Chondrocyte (in vitro differentiated cells): ENCODE results near the gene SHROOM1. TPM values are rescaled to one million over a fixed set of nuclear protein-coding genes. Genes with fewer than 3 reads are reported as not detected.

Source experiments
- DNase-seq: peaks from one replicate; pipeline ENCODE4 v3.0.0; 2021; ENCODE audit warnings: mixed read lengths, low spot score
- H3K27ac Mint-ChIP-seq: one replicate; pipeline ENCODE4 v1.8.0; 2021; ENCODE audit warnings: mild to moderate bottlenecking, moderate library complexity, mixed read lengths; ENCODE audit not compliant: unreplicated experiment
- H3K27me3 Mint-ChIP-seq: 2 replicates; pipeline ENCODE4 v1.8.0; 2021; ENCODE audit warnings: low read depth, mixed read lengths
- H3K36me3 Mint-ChIP-seq: 2 replicates; pipeline ENCODE4 v1.8.0; 2021; ENCODE audit warnings: low read depth, mixed read lengths
- H3K4me1 Mint-ChIP-seq: 2 replicates; pipeline ENCODE4 v1.8.0; 2021; ENCODE audit warnings: low read depth, mild to moderate bottlenecking, mixed read lengths
- H3K4me3 Mint-ChIP-seq: one replicate; pipeline ENCODE4 v1.8.0; 2021; ENCODE audit warnings: mild to moderate bottlenecking, moderate library complexity, mixed read lengths; ENCODE audit not compliant: unreplicated experiment
- H3K9me3 Mint-ChIP-seq: 2 replicates; pipeline ENCODE4 v1.8.0; 2021; ENCODE audit warnings: low read depth, mixed read lengths
- CTCF ChIP-seq: fragments of 200-600 bp; sonication (generic); IDR thresholded peaks from 2 replicates; pipeline ENCODE4 v1.5.0; 2021; ENCODE audit warnings: antibody characterized with exemption, mild to moderate bottlenecking, moderate library complexity
- total RNA-seq: library from RNA; stranded (reverse); gene quantifications from 3 replicates; pipeline ENCODE4 v1.2.1, GENCODE V29; 2021

The SHROOM1 gene
- total RNA-seq, 1 donor from 2014 or later: 6.5 TPM

GRCh38 chr5:132840896-132841295 is 10.4 kb upstream of the SHROOM1 start:
- Mint-ChIP-seq H3K27ac (no peak overlapping the region), H3K36me3 (no peaks in the 10 kb centered on the region), H3K27me3 (no peaks in the 10 kb centered on the region), H3K4me3 (no peak overlapping the region), H3K4me1 (no peaks in the 10 kb centered on the region), H3K9me3 (no peaks in the 10 kb centered on the region)
- no peak for TF ChIP-seq CTCF
- no peak for DNase-seq

GRCh38 chr5:132840313-132840712 is 9.9 kb upstream of the SHROOM1 start:
- no peaks in the 10 kb centered on the region for H3K9me3 Mint-ChIP-seq
- no peaks in the 10 kb centered on the region for H3K27me3 Mint-ChIP-seq
- H3K36me3 Mint-ChIP-seq: no peaks in the 10 kb centered on the region
- DNase-seq: no peak
- no peak for TF ChIP-seq CTCF
- H3K4me1 Mint-ChIP-seq: no peaks in the 10 kb centered on the region
- no peak overlapping the region for H3K27ac Mint-ChIP-seq
- no peak overlapping the region for H3K4me3 Mint-ChIP-seq

DNA sequence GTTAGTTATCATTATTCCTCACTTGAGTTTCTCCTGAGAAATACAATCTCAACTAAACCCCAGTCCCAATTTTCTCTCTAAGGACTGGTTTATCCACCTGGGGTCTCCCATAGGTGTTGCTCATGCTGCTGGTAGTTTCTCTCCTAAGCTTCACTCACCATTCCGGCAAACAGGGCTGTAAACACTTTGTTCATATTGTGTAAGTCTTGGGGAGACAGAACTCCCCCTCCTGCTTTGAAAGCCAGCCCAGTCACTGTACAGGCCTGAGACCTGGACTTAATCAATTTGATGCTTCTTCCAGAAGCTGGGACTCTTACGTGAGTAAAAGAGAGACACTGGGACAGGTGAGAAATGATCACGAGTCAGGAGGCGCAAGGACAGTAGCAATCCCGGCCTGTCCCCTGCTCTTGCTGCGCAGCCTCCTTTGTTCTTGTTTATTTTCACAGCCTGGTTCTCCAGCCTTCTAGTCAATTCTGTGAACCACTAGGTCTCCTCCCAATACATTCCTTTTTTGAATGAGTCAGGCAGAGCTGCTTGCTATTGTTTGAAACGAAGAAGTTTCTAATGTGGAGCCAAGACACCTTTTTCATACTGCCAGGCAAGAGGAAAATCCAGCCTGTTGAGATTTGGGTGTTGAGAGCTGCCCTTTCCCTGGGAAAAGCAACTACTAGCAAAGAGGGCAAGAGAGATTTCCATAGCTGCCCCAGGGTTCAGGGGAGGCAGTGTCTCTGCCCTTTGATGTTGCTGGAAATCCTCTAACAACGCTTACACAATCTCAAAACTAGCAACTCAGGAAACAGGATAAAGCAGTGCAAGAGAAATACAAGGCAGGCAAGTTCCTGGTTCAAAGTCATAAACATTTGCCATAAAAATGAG is 9.2 kb upstream of the SHROOM1 start:
- TF ChIP-seq CTCF: no peak
- no peaks in the 10 kb centered on the region for H3K36me3 Mint-ChIP-seq
- no peaks in the 10 kb centered on the region for H3K9me3 Mint-ChIP-seq
- H3K4me1 Mint-ChIP-seq: no peaks in the 10 kb centered on the region
- no peaks in the 10 kb centered on the region for H3K27me3 Mint-ChIP-seq
- no peak overlapping the region for H3K27ac Mint-ChIP-seq
- no peak overlapping the region for H3K4me3 Mint-ChIP-seq
- DNase-seq: no peak

DNA sequence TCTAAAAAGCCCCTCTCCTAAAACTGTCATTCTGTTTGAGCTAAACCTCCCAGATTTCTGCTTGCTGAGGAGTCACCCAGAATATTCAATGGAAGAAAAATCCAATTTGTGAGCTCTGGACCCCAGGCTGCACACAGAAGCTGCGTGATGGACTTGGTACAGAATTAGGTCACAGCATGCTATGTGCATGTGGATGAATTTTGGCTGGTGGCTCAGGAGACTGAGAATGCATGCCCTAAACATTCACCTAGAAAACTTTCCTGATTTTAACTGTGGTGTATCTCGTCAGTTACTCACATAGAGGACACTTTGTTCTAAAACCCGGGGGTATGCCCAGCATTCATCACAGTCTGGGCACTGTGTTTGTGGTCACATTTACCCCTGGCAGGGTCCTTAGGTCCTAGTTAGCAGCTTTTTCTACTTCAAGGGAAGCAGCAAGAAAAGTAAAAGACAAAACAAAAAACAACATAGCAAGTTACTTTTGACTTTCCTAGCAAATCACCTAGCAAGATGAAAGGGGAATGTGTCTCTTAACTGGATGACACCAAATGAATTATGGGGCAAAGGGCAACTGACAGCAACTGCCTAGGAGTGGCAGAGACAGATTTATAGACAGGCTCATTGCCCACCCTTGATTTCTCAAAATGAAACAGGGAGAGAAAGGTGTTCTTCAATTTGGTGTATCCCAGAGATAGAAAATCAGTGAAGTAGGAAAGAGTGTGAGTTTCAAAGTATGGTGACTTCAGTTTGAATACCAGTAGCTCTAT is 8.3 kb upstream of the SHROOM1 start:
- Mint-ChIP-seq H3K27me3 (no peaks in the 10 kb centered on the region), H3K4me3 (no peak overlapping the region), H3K27ac (no peak overlapping the region), H3K36me3 (no peaks in the 10 kb centered on the region), H3K9me3 (no peaks in the 10 kb centered on the region), H3K4me1 (no peaks in the 10 kb centered on the region)
- DNase-seq: no peak
- no peak for TF ChIP-seq CTCF

GRCh38 chr5:132837868-132838267 is 7.4 kb upstream of the SHROOM1 start:
- no peaks in the 10 kb centered on the region for H3K27me3 Mint-ChIP-seq
- H3K4me1 Mint-ChIP-seq: no peaks in the 10 kb centered on the region
- H3K36me3 Mint-ChIP-seq: no peaks in the 10 kb centered on the region
- DNase-seq: no peak
- H3K27ac Mint-ChIP-seq: no peak overlapping the region
- no peak overlapping the region for H3K4me3 Mint-ChIP-seq
- no peak for TF ChIP-seq CTCF
- no peaks in the 10 kb centered on the region for H3K9me3 Mint-ChIP-seq
